Measurements from ENCODE around the gene ARHGAP35.
"Not testable (repeated sequence)": the region's sequence is repeated elsewhere in the genome, so short reads cannot be mapped to it uniquely, and the experiment has no call there.

Gene ARHGAP35

GRCh38 chr19:46863818-46864629 is 3.2 kb downstream of the ARHGAP35 start:
- no peaks in the 10 kb centered on the region for H3K27me3 ChIP-seq (replicated peaks)
- peak; percentile 52 for DNase-seq
- no peak for TF ChIP-seq CTCF (IDR thresholded peaks at IDR 0.05; ENCODE audit: low read depth, low read length, missing control alignments)
- H3K27ac ChIP-seq, result peak overlapping the region; percentile 11
- no peaks in the 10 kb centered on the region for H3K36me3 ChIP-seq (replicated peaks)
- in situ Hi-C loops (cut with HindIII; ENCODE audit: low pct_ligation_motif_present, low sequenced_read_pairs), result loop anchor here (25.0 kb wide), 1 partner anchor 98 kb away; no protein-coding TSS in a partner anchor
- H3K4me3 ChIP-seq (ENCODE audit: low read depth, low read length), result peak overlapping the region; percentile 74

GRCh38 chr19:46866407-46867136 is 5.8 kb downstream of the ARHGAP35 start:
- Histone ChIP-seq H3K27me3 (replicated peaks) (no peaks in the 10 kb centered on the region), H3K4me3 (ENCODE audit: low read depth, low read length) (no peak overlapping the region), H3K36me3 (replicated peaks) (no peaks in the 10 kb centered on the region), H3K27ac (peak overlapping the region; percentile 10)
- in situ Hi-C loops (cut with HindIII; ENCODE audit: low pct_ligation_motif_present, low sequenced_read_pairs), result loop anchor here (25.0 kb wide), 1 partner anchor 96 kb away; no protein-coding TSS in a partner anchor
- no peak for TF ChIP-seq CTCF (IDR thresholded peaks at IDR 0.05; ENCODE audit: low read depth, low read length, missing control alignments)
- DNase-seq, result no peak

GRCh38 chr19:46867170-46867569 is 6.4 kb downstream of the ARHGAP35 start:
- Histone ChIP-seq H3K27ac (peak overlapping the region; percentile 10), H3K4me3 (ENCODE audit: low read depth, low read length) (no peak overlapping the region), H3K36me3 (replicated peaks) (no peaks in the 10 kb centered on the region), H3K27me3 (replicated peaks) (no peaks in the 10 kb centered on the region)
- DNase-seq, result no peak
- no peak for TF ChIP-seq CTCF (IDR thresholded peaks at IDR 0.05; ENCODE audit: low read depth, low read length, missing control alignments)
- in situ Hi-C loops (cut with HindIII; ENCODE audit: low pct_ligation_motif_present, low sequenced_read_pairs), result loop anchor here (25.0 kb wide), 1 partner anchor 95 kb away; no protein-coding TSS in a partner anchor

- Histone ChIP-seq H3K27ac (no peak overlapping the region), H3K36me3 (replicated peaks) (no peaks in the 10 kb centered on the region), H3K4me3 (ENCODE audit: low read depth, low read length) (no peak overlapping the region), H3K27me3 (replicated peaks) (no peaks in the 10 kb centered on the region)
- in situ Hi-C loops (cut with HindIII; ENCODE audit: low pct_ligation_motif_present, low sequenced_read_pairs), result loop anchor here (25.0 kb wide), 1 partner anchor 94 kb away; no protein-coding TSS in a partner anchor
- no peak for DNase-seq
- TF ChIP-seq CTCF (IDR thresholded peaks at IDR 0.05; ENCODE audit: low read depth, low read length, missing control alignments), result no peak
These were observed 7.4 kb downstream of the ARHGAP35 start for GRCh38 chr19:46868025-46868802.

GRCh38 chr19:46871173-46871572 is 10.4 kb downstream of the ARHGAP35 start:
- in situ Hi-C loops (cut with HindIII; ENCODE audit: low pct_ligation_motif_present, low sequenced_read_pairs), result loop anchor here (25.0 kb wide), 1 partner anchor 91 kb away; no protein-coding TSS in a partner anchor

More at GRCh38 chr19:46871173-46871572, 10.4 kb downstream of the ARHGAP35 start:
- H3K4me3 ChIP-seq (ENCODE audit: low read depth, low read length); H3K36me3 ChIP-seq (replicated peaks); DNase-seq; H3K27me3 ChIP-seq (replicated peaks); H3K27ac ChIP-seq: not testable (repeated sequence)

Measured in brain microvascular endothelial cell (primary cell).